Trophoblast cell (in vitro differentiated cells and primary cell): Measurements from ENCODE around the gene SPATA21.

Source experiments
- DNase-seq, 2 donors: peaks; one replicate each; pipeline ENCODE4 v3.0.0-alpha.2; 2016
- H2AFZ ChIP-seq: 2 replicates; pipeline ENCODE4 v1.6.1; 2013; ENCODE audit warnings: low read length, moderate library complexity, mild to moderate bottlenecking; ENCODE audit not compliant: insufficient read depth, poor library complexity
- H2AK5ac ChIP-seq: 2 replicates; pipeline ENCODE4 v1.6.1; 2013; ENCODE audit warnings: mild to moderate bottlenecking, low read length
- H2BK120ac ChIP-seq: 2 replicates; pipeline ENCODE4 v1.6.1; 2013; ENCODE audit warnings: low read length, mild to moderate bottlenecking, moderate library complexity; ENCODE audit not compliant: insufficient read depth, poor library complexity
- H2BK12ac ChIP-seq: 2 replicates; pipeline ENCODE4 v1.6.1; 2013; ENCODE audit warnings: mild to moderate bottlenecking, low read length, moderate library complexity
- H2BK5ac ChIP-seq: 2 replicates; pipeline ENCODE4 v1.6.1; 2013; ENCODE audit warnings: low read length, low read depth, moderate library complexity, mild to moderate bottlenecking; ENCODE audit not compliant: poor library complexity
- H3K14ac ChIP-seq: 2 replicates; pipeline ENCODE4 v1.6.1; 2013; ENCODE audit warnings: mild to moderate bottlenecking, low read length
- H3K18ac ChIP-seq: 2 replicates; pipeline ENCODE4 v1.6.1; 2013; ENCODE audit warnings: mild to moderate bottlenecking, low read length
- H3K23ac ChIP-seq: 2 replicates; pipeline ENCODE4 v1.6.1; 2013; ENCODE audit warnings: low read length
- H3K27ac ChIP-seq: 2 replicates; pipeline ENCODE4 v1.5.1; 2013; ENCODE audit warnings: low read depth, mild to moderate bottlenecking, inconsistent platforms, low read length, moderate library complexity
- H3K27me3 ChIP-seq: 2 replicates; pipeline ENCODE4 v1.6.1; 2013; ENCODE audit warnings: inconsistent platforms, mild to moderate bottlenecking, low read length, moderate library complexity; ENCODE audit not compliant: insufficient read depth
- H3K36me3 ChIP-seq, 2 experiments: 1 replicate in 1 of 2; 2 replicates in 1 of 2; pipeline ENCODE4 v1.6.1; 2013; ENCODE audit warnings: low read length in 2 of 2, mild to moderate bottlenecking in 2 of 2, moderate library complexity in 1 of 2; ENCODE audit not compliant: insufficient read depth in 2 of 2, control insufficient read depth in 1 of 2
- H3K4ac ChIP-seq: 2 replicates; pipeline ENCODE4 v1.6.1; 2013; ENCODE audit warnings: low read depth, mild to moderate bottlenecking, low read length, moderate library complexity
- H3K4me1 ChIP-seq, 2 experiments: 1 replicate in 1 of 2; 2 replicates in 1 of 2; pipeline ENCODE4 v1.6.1; 2013; ENCODE audit warnings: low read length in 2 of 2, mild to moderate bottlenecking in 2 of 2, moderate library complexity in 1 of 2; ENCODE audit not compliant: insufficient read depth in 2 of 2, control insufficient read depth in 1 of 2
- H3K4me2 ChIP-seq: 2 replicates; pipeline ENCODE4 v1.6.1; 2013; ENCODE audit warnings: inconsistent platforms, mild to moderate bottlenecking, low read length, moderate library complexity
- H3K4me3 ChIP-seq: 2 replicates; pipeline ENCODE4 v1.5.1; 2013; ENCODE audit warnings: mild to moderate bottlenecking, low read depth, low read length, inconsistent platforms
- H3K79me1 ChIP-seq: one replicate; pipeline ENCODE4 v1.6.1; 2013; ENCODE audit warnings: low read length
- H3K79me2 ChIP-seq: 2 replicates; pipeline ENCODE4 v1.6.1; 2013; ENCODE audit warnings: low read length, mild to moderate bottlenecking; ENCODE audit not compliant: control insufficient read depth, insufficient read depth, poor library complexity
- H3K9ac ChIP-seq: 2 replicates; pipeline ENCODE4 v1.6.1; 2013; ENCODE audit warnings: mild to moderate bottlenecking, low read length
- H3K9me3 ChIP-seq: 2 replicates; pipeline ENCODE4 v1.6.1; 2013; ENCODE audit warnings: low read depth, mild to moderate bottlenecking, control low read depth, inconsistent platforms, low read length; ENCODE audit not compliant: insufficient read depth
- H4K12ac ChIP-seq: 2 replicates; pipeline ENCODE4 v1.6.1; 2013; ENCODE audit warnings: low read depth, mild to moderate bottlenecking, low read length, moderate library complexity
- H4K8ac ChIP-seq: 2 replicates; pipeline ENCODE4 v1.6.1; 2013; ENCODE audit warnings: low read depth, mild to moderate bottlenecking, low read length, moderate library complexity
- H4K91ac ChIP-seq: one replicate; pipeline ENCODE4 v1.6.1; 2013; ENCODE audit warnings: low read depth, mild to moderate bottlenecking, low read length, moderate library complexity
- WGBS: extraction: QIAGEN DNeasy Blood & Tissue Kit; methylation state at CpG from one replicate; pipeline ENCODE4 v1.1.7; 2013; ENCODE audit warnings: missing lambda C conversion rate; ENCODE audit not compliant: insufficient read length, insufficient coverage; ENCODE audit errors: extremely low coverage; 5-methylcytosine and 5-hydroxymethylcytosine counted together

SPATA21 gene

DNA sequence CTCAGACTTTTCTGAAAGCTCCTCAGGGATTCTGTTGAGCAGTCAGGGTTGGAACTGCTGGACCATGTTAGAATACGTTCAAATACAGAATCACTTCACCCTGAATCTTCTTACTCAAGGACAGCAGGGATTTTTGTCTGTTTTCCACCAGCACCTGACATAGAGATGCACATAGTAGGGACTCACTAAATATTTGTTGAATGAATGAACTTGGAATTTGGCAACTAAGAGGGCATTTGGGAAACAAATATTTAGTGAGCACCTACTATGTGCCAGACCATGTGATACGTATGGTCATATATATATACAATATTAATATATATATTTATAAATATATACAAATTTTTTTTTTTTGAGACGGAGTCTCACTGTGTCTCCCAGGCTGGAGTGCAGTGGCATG lies 80.4 kb downstream of the SPATA21 start:
- Histone ChIP-seq H2BK12ac (no peak overlapping the region), H2AFZ (no peak overlapping the region), H3K36me3 (no peaks in the 10 kb centered on the region), H3K4me1 (peaks cover 5 to 10% of the 10 kb centered on the region in 2 experiments), H4K12ac (no peak overlapping the region), H3K79me2 (peaks cover 9% of the 10 kb centered on the region), H3K4me2 (no peak overlapping the region), H3K23ac (no peak overlapping the region), H3K79me1 (peaks cover 10% of the 10 kb centered on the region), H3K14ac (no peak overlapping the region), H3K9me3 (no peaks in the 10 kb centered on the region), H2AK5ac (no peak overlapping the region), H3K9ac (no peak overlapping the region), H2BK120ac (no peak overlapping the region), H3K18ac (no peak overlapping the region), H3K4me3 (no peak overlapping the region), H4K91ac (no peak overlapping the region), H2BK5ac (no peak overlapping the region), H3K4ac (no peak overlapping the region), H4K8ac (no peak overlapping the region), H3K27ac (no peak overlapping the region), H3K27me3 (no peaks in the 10 kb centered on the region)
- WGBS = no CpG with 5 or more reads among the region's 3 CpGs
- no peak for DNase-seq

DNA sequence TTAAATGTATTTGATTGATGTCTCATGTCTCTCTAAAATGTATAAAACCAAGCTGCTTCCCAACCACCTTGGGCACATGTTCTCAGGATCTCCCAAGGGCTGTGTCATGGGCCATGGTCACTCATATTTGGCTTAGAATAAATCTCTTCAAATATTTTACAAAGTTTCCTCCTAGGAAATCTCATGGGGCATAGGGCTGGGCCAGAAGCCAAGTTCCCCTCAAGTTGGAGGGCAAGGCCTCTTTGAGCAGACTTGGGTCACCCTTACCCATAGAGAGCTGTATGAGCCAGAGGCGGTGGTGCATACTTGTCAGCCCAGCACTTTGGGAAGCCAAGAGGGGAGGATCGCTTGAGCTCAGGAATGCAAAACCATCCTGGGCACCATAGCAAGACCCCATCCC lies 82.6 kb downstream of the SPATA21 start:
- H4K8ac ChIP-seq = no peak overlapping the region
- no peak overlapping the region for H3K27ac ChIP-seq
- no peak overlapping the region for H2BK12ac ChIP-seq
- DNase-seq = no peak
- H3K79me1 ChIP-seq = peaks cover 11% of the 10 kb centered on the region
- H3K18ac ChIP-seq = no peak overlapping the region
- no peak overlapping the region for H4K12ac ChIP-seq
- no peaks in the 10 kb centered on the region for H3K27me3 ChIP-seq
- H2AFZ ChIP-seq = no peak overlapping the region
- no peak overlapping the region for H2BK120ac ChIP-seq
- H3K4me1 ChIP-seq = peaks cover 5 to 12% of the 10 kb centered on the region in 2 experiments
- H3K23ac ChIP-seq = no peak overlapping the region
- peaks cover 11% of the 10 kb centered on the region for H3K79me2 ChIP-seq
- H2AK5ac ChIP-seq = no peak overlapping the region
- H3K4ac ChIP-seq = no peak overlapping the region
- H3K9me3 ChIP-seq = no peaks in the 10 kb centered on the region
- H2BK5ac ChIP-seq = no peak overlapping the region
- no peak overlapping the region for H3K4me2 ChIP-seq
- no peak overlapping the region for H3K14ac ChIP-seq
- H3K4me3 ChIP-seq = no peak overlapping the region
- no peaks in the 10 kb centered on the region for H3K36me3 ChIP-seq
- H4K91ac ChIP-seq = no peak overlapping the region
- H3K9ac ChIP-seq = no peak overlapping the region
- WGBS = no CpG with 5 or more reads among the region's 2 CpGs

GRCh38 chr1:16352842-16353535 lies 84.2 kb downstream of the SPATA21 start:
- peak overlapping the region; percentile 18 for H3K4ac ChIP-seq

GRCh38 chr1:16351994-16352841 lies 85.0 kb downstream of the SPATA21 start, which contains the start of gene FBXO42:
FBXO42 (minus strand) TSS chr1:16352480; CDS start chr1:16315418, 37,062 bp downstream.
- Histone ChIP-seq H3K4me3 (peak within 1 kb of the TSS; percentile 93), H4K91ac (peak within 1 kb of the TSS; percentile 88), H2AK5ac (peak within 1 kb of the TSS; percentile 83), H4K12ac (peak within 1 kb of the TSS; percentile 92), H3K27ac (peak within 1 kb of the TSS; percentile 83), H3K4me1 (peaks cover 5 to 13% of the 10 kb centered on the region in 2 experiments), H3K23ac (no peak within 1 kb of the TSS), H2BK120ac (peak within 1 kb of the TSS; percentile 81), H3K4ac (peak within 1 kb of the TSS; percentile 73), H3K9ac (peak within 1 kb of the TSS; percentile 96), H2BK12ac (peak within 1 kb of the TSS; percentile 75), H2AFZ (peak within 1 kb of the TSS; percentile 92), H3K18ac (peak within 1 kb of the TSS; percentile 94), H4K8ac (peak within 1 kb of the TSS; percentile 98), H3K79me2 (peaks cover 11% of the 10 kb centered on the region), H3K4me2 (peak within 1 kb of the TSS; percentile 96), H3K14ac (peak within 1 kb of the TSS; percentile 95), H3K36me3 (no peaks in the 10 kb centered on the region), H2BK5ac (peak within 1 kb of the TSS; percentile 65), H3K79me1 (peaks cover 11% of the 10 kb centered on the region), H3K27me3 (no peaks in the 10 kb centered on the region), H3K9me3 (no peaks in the 10 kb centered on the region)
- no CpG with 5 or more reads among the region's 81 CpGs for WGBS
- peak; percentile 91 to 97 for DNase-seq

More at GRCh38 chr1:16352842-16353535, 84.2 kb downstream of the SPATA21 start:
- Histone ChIP-seq H2BK5ac (peak overlapping the region; percentile 58), H3K23ac (no peak overlapping the region), H4K91ac (peak overlapping the region; percentile 88), H3K9me3 (no peaks in the 10 kb centered on the region), H3K36me3 (no peaks in the 10 kb centered on the region), H3K18ac (peak overlapping the region; percentile 88), H3K79me2 (peaks cover 11% of the 10 kb centered on the region), H3K14ac (peak overlapping the region; percentile 73), H4K8ac (peak overlapping the region; percentile 97), H3K27me3 (no peaks in the 10 kb centered on the region), H3K9ac (peak overlapping the region; percentile 2), H3K4me2 (peak overlapping the region; percentile 96), H3K4me3 (peak overlapping the region; percentile 38), H2AK5ac (peak overlapping the region; percentile 24), H2AFZ (peak overlapping the region; percentile 58), H3K4me1 (peaks cover 5 to 13% of the 10 kb centered on the region in 2 experiments), H2BK120ac (peak overlapping the region; percentile 23), H3K27ac (peak overlapping the region; percentile 83), H4K12ac (peak overlapping the region; percentile 71), H3K79me1 (peaks cover 11% of the 10 kb centered on the region), H2BK12ac (peak overlapping the region; percentile 19)
- DNase-seq = peak in 1 of 2 donors; percentile 38
- no CpG with 5 or more reads among the region's 11 CpGs for WGBS
